Ovary (tissue), 9 donors: ENCODE data around the gene NOP9. TPM values are rescaled to one million over a fixed set of nuclear protein-coding genes. Genes with fewer than 3 reads are reported as not detected.

Source experiments
- DNase-seq, 5 donors: peaks; one replicate each; pipeline ENCODE4 v3.0.0-alpha.2; 2019 to 2020
- H3K27ac ChIP-seq, 2 donors: fragments of 200-600 bp; one replicate each; pipeline versions ENCODE4 v1.5.1 to v1.8.0; 2019 to 2022
- H3K27me3 ChIP-seq: fragments of 200-600 bp; one replicate; pipeline ENCODE4 v1.8.0; 2022
- H3K36me3 ChIP-seq: fragments of 200-600 bp; sonication (generic); one replicate; pipeline ENCODE4 v1.5.1; 2019
- H3K4me1 ChIP-seq: one replicate; pipeline ENCODE4 v1.8.1; 2013; ENCODE audit warnings: mild to moderate bottlenecking, moderate library complexity; ENCODE audit not compliant: insufficient read depth
- H3K4me3 ChIP-seq: fragments of 200-600 bp; sonication (generic); one replicate; pipeline ENCODE4 v1.5.1; 2017
- H3K9me3 ChIP-seq, 2 donors: fragments of 200-600 bp in 1 of 2; sonication (generic) in 1 of 2; one replicate each; pipeline versions ENCODE4 v1.5.1 to v1.8.1; 2013 to 2019; ENCODE audit warnings: mild to moderate bottlenecking in 1 of 2, moderate library complexity in 1 of 2
- EP300 ChIP-seq: sonication (generic); formaldehyde crosslinking; IDR thresholded peaks from one replicate; pipeline ENCODE4 v1.6.1; 2017; ENCODE audit warnings: antibody characterized with exemption
- POLR2A ChIP-seq: fragments of 450-650 bp; IDR thresholded peaks from one replicate; pipeline ENCODE4 v1.6.1; 2017; ENCODE audit warnings: antibody characterized with exemption, mild to moderate bottlenecking, moderate library complexity
- WGBS, 3 donors: extraction: QIAGEN DNeasy Blood & Tissue Kit in 1 of 3; methylation state at CpG; one replicate each; pipeline versions ENCODE4 v1.1.5 to v1.1.7; 2013 to 2017; 5-methylcytosine and 5-hydroxymethylcytosine counted together
- intact Hi-C, 4 donors: fragments of 100-400 bp; cut with DNase I; formaldehyde crosslinking; loops; one replicate each; pipeline versions ENCODE4 v1.11.0 to v1.15.1; 2022 to 2023
- polyA plus RNA-seq, 2 donors: library from polyadenylated mRNA; stranded (reverse); fragments of 200-250 nt in 1 of 2; fragments of 350-450 nt in 1 of 2; fragmentation: Illumina TruSeq in 1 of 2; extraction: RNeasy Lipid Tissue Mini Kit (QIAGEN cat#74804) in 1 of 2; gene quantifications; one replicate each; pipeline ENCODE4 v1.2.3, GENCODE V29; 2013 to 2014
- total RNA-seq, 7 donors: library from RNA; depleted of rRNA in 2 of 7; stranded (reverse); fragments of >200 nt in 2 of 7; fragmentation: NEBNext Ultra II Directional in 3 of 7; extraction: Animal tissue kit (Norgen Biotek cat#: 25700) in 3 of 7; gene quantifications; one replicate each; pipeline versions ENCODE4 v1.1.0 to v1.2.4, GENCODE V29; 2016 to 2023
- TF ChIP-seq, protein P1 (sequence below), 3 donors: fragments of 450-650 bp in 2 of 3; fragments of 200-600 bp in 1 of 3; IDR thresholded peaks; one replicate each; pipeline versions ENCODE4 v1.5.1 to v1.8.0; 2016 to 2022; ENCODE audit warnings: antibody characterized with exemption in 3 of 3, mild to moderate bottlenecking in 1 of 3
- donor health status: DM: no; HTN: no; CAD: no; lungs with moderate emphysema.
- donor health status: DM: no; HTN: no; CAD: no.
- donor health status: Bipolar disorder and iron deficiency.
- donor health status: DM: yes; HTN: yes; CAD: no.
- donor health status: DM: no; HTN: no; CAD: no.
- donor health status: DM: yes; HTN: yes; CAD: no.

The NOP9 gene
- total and polyA plus RNA-seq, 9 donors: 9.2 to 28.6 (median 22.1) TPM

GRCh38 chr14:24289649-24290280 is 9.9 kb upstream of the NOP9 start:
- no peaks in the 10 kb centered on the region for H3K36me3 ChIP-seq
- no peaks in the 10 kb centered on the region for H3K27me3 ChIP-seq
- TF ChIP-seq EP300: no peak
- TF ChIP-seq POLR2A: no peak
- TF ChIP-seq, protein P1, sequence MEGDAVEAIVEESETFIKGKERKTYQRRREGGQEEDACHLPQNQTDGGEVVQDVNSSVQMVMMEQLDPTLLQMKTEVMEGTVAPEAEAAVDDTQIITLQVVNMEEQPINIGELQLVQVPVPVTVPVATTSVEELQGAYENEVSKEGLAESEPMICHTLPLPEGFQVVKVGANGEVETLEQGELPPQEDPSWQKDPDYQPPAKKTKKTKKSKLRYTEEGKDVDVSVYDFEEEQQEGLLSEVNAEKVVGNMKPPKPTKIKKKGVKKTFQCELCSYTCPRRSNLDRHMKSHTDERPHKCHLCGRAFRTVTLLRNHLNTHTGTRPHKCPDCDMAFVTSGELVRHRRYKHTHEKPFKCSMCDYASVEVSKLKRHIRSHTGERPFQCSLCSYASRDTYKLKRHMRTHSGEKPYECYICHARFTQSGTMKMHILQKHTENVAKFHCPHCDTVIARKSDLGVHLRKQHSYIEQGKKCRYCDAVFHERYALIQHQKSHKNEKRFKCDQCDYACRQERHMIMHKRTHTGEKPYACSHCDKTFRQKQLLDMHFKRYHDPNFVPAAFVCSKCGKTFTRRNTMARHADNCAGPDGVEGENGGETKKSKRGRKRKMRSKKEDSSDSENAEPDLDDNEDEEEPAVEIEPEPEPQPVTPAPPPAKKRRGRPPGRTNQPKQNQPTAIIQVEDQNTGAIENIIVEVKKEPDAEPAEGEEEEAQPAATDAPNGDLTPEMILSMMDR (IDR thresholded peaks at IDR 0.05): no peak
- H3K4me3 ChIP-seq: no peak overlapping the region
- DNase-seq: no peak
- H3K9me3 ChIP-seq: no peaks in the 10 kb centered on the region
- no peaks in the 10 kb centered on the region for H3K4me1 ChIP-seq
- intact Hi-C loops: no loop called here
- no peak overlapping the region for H3K27ac ChIP-seq
- WGBS, 3 donors: 80 to 84% (median 83%) methylated on average over 6 of the region's 6 CpGs

GRCh38 chr14:24290746-24291145 is 8.9 kb upstream of the NOP9 start:
- 70 to 77% (median 72%) methylated on average over 8 to 9 of the region's 9 CpGs for WGBS, 3 donors
- Histone ChIP-seq H3K36me3 (no peaks in the 10 kb centered on the region), H3K4me1 (no peaks in the 10 kb centered on the region), H3K27ac (no peak overlapping the region), H3K9me3 (no peaks in the 10 kb centered on the region), H3K27me3 (no peaks in the 10 kb centered on the region), H3K4me3 (no peak overlapping the region)
- TF ChIP-seq POLR2A (no peak), EP300 (no peak)
- TF ChIP-seq, protein P1 (IDR thresholded peaks at IDR 0.05): no peak
- no peak for DNase-seq
- intact Hi-C loops: no loop called here

DNA sequence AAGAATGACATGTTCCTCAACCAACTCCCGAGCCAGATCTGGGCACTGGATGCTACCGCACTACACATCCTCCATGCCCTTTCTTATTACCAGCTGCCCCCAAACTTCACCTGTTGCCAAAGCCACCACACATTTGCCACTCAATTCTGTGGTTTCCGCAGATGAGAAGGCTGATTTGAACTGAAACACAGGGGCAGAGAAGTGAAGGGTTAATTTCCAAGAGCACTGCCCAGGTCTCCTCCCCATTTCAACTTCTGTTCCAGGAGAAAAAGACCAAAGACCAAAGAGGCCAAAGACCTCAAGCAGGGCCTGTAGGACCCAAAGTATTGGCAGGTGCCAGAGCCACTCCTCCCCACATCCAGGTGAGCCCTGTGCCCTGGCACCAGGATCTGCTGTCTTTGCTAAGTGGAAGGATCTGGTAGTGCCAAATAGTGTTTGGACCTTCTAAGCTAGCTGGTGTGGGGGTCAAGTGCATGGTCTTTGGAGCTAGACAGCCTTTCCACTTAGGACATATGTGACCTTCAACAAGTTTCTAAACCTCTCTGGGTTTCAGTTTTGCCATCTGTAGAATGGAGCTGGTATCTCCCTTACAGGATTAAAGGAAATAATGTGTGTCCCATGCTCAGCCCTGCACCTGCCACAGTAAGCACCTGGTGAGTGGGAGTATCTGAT is 8.1 kb upstream of the NOP9 start:
- WGBS, 3 donors: 82 to 86% (median 82%) methylated on average over 3 of the region's 3 CpGs
- no peak for TF ChIP-seq POLR2A
- TF ChIP-seq, protein P1 (IDR thresholded peaks at IDR 0.05): no peak
- TF ChIP-seq EP300: no peak
- Histone ChIP-seq H3K27me3 (no peaks in the 10 kb centered on the region), H3K4me3 (no peak overlapping the region), H3K36me3 (no peaks in the 10 kb centered on the region), H3K4me1 (no peaks in the 10 kb centered on the region), H3K9me3 (no peaks in the 10 kb centered on the region), H3K27ac (no peak overlapping the region)
- intact Hi-C loops: no loop called here
- no peak for DNase-seq

DNA sequence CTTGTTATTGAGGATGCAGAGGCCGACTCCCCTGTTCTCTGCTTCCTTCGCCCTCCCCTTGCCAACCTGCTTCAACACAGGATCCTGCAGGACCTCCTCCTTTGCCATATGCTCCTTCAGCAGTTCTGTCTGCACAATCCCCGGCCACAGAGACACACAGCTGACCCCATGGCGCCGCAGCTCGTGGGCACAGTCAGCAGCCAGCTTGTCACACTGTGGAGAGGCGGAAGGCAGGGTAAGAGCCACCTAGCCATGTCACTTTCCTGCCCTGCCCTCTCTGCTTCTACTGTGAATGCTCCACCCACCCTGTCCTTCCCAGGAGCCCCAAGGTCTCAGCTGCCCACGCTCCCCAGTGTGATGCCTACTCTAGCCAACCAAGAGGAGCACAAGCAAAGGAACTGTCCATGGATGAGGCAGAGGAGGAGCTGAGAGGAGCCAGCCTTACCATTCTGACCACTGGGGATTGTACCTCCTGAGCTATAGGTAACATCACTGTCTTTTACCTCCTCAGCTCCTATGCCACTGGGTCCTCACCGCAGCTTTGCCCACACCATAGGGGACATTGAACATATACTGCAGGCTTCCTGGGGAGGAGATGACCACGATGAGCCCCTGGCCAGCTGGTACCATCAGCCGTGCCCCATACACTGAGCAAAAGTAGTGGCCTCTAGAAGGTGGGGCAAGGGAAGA is 7.4 kb upstream of the NOP9 start:
- Histone ChIP-seq H3K27ac (no peak overlapping the region), H3K4me3 (no peak overlapping the region), H3K4me1 (no peaks in the 10 kb centered on the region), H3K9me3 (no peaks in the 10 kb centered on the region), H3K36me3 (no peaks in the 10 kb centered on the region), H3K27me3 (no peaks in the 10 kb centered on the region)
- TF ChIP-seq, protein P1 (IDR thresholded peaks at IDR 0.05): no peak
- TF ChIP-seq EP300: no peak
- no peak for TF ChIP-seq POLR2A
- no peak for DNase-seq
- 90 to 91% (median 90%) methylated on average over 11 of the region's 11 CpGs for WGBS, 3 donors
- intact Hi-C loops: no loop called here
